HG03139 (cell line): Measurements from ENCODE around the gene COL9A3.

Source experiments
- ATAC-seq: cut with Tn5 transposase; IDR thresholded peaks from one replicate; pipeline ENCODE4 v1.9.1; 2021; ENCODE audit not compliant: unreplicated experiment

Gene COL9A3

GRCh38 chr20:62890444-62890843 lies 73.6 kb downstream of the COL9A3 start:
- no peak for ATAC-seq
